HG02870 (cell line): ENCODE measurements around the gene MAL.

Source experiments
- ATAC-seq: cut with Tn5 transposase; IDR thresholded peaks from one replicate; pipeline ENCODE4 v1.9.1; 2021; ENCODE audit warnings: mild to moderate bottlenecking, moderate library complexity; ENCODE audit not compliant: unreplicated experiment

The MAL gene

GRCh38 chr2:95059656-95060370, 34.3 kb downstream of the MAL start:
- ATAC-seq, result no peak

GRCh38 chr2:95060446-95061118, 35.1 kb downstream of the MAL start:
- ATAC-seq, result no peak

GRCh38 chr2:95061119-95061512, 35.6 kb downstream of the MAL start:
- ATAC-seq, result no peak

GRCh38 chr2:95061601-95062183, 36.2 kb downstream of the MAL start:
- no peak for ATAC-seq

GRCh38 chr2:95062242-95063085, 37.0 kb downstream of the MAL start:
- peak; percentile 17 for ATAC-seq

GRCh38 chr2:95063086-95063958, 37.8 kb downstream of the MAL start:
- peak; percentile 88 for ATAC-seq

GRCh38 chr2:95068256-95068655, 42.7 kb downstream of the MAL start:
- ATAC-seq, result no peak

- no peak for ATAC-seq
These were observed 44.0 kb downstream of the MAL start for GRCh38 chr2:95069465-95069864.

GRCh38 chr2:95071856-95072255, 46.3 kb downstream of the MAL start:
- ATAC-seq, result no peak

GRCh38 chr2:95072424-95072823, 46.9 kb downstream of the MAL start:
- no peak for ATAC-seq

- ATAC-seq, result no peak
These were observed 48.6 kb downstream of the MAL start for GRCh38 chr2:95073856-95074662.

GRCh38 chr2:95074663-95075439, 49.3 kb downstream of the MAL start:
- ATAC-seq, result no peak

GRCh38 chr2:95075440-95076132, 50.1 kb downstream of the MAL start:
- no peak for ATAC-seq

GRCh38 chr2:95076705-95077529, 51.4 kb downstream of the MAL start:
- ATAC-seq, result peak; percentile 83

- ATAC-seq, result no peak
These were observed 52.0 kb downstream of the MAL start for GRCh38 chr2:95077530-95077825.

GRCh38 chr2:95077861-95078603, 52.5 kb downstream of the MAL start:
- ATAC-seq, result no peak

- ATAC-seq, result no peak
These were observed 53.7 kb downstream of the MAL start for GRCh38 chr2:95079199-95079683.
